Activated T-helper 1 cell treated with anti-CD3 and anti-CD28 coated beads, Interleukin-12 subunit alpha, Interleukin-12 subunit beta, Interleukin-2, Interleukin-4 antibody, amounts not matched to agents 30 ng/mL and 10 ng/mL and 1 ng/mL, durations not matched to agents 14 hours and 24 hours and 36 hours (primary cell): ENCODE data around the gene MAX. TPM values are rescaled to one million over a fixed set of nuclear protein-coding genes. Genes with fewer than 3 reads are reported as not detected.

Experiments
- DNase-seq: peaks from one replicate; pipeline ENCODE4 v3.0.0; 2021; ENCODE audit warnings: low spot score
- H3K27ac Mint-ChIP-seq: one replicate; pipeline ENCODE4 v1.8.0; 2021; ENCODE audit warnings: mild to moderate bottlenecking, mixed read lengths
- H3K27me3 Mint-ChIP-seq: one replicate; pipeline ENCODE4 v1.8.0; 2022; ENCODE audit warnings: mild to moderate bottlenecking, moderate library complexity, mixed read lengths; ENCODE audit not compliant: insufficient read depth
- H3K36me3 Mint-ChIP-seq: one replicate; pipeline ENCODE4 v1.8.0; 2021; ENCODE audit warnings: low read depth, mixed read lengths
- H3K4me1 Mint-ChIP-seq: one replicate; pipeline ENCODE4 v1.8.0; 2021; ENCODE audit warnings: low read depth, mixed read lengths
- H3K4me3 Mint-ChIP-seq: one replicate; pipeline ENCODE4 v1.8.0; 2021; ENCODE audit warnings: mild to moderate bottlenecking, moderate library complexity, mixed read lengths
- H3K9me3 Mint-ChIP-seq: one replicate; pipeline ENCODE4 v1.8.0; 2021; ENCODE audit warnings: mixed read lengths
- intact Hi-C: fragments of 100-400 bp; cut with micrococcal nuclease; formaldehyde crosslinking; loops from one replicate; pipeline ENCODE4 v1.15.1; 2024
- total RNA-seq: library from RNA; stranded (reverse); gene quantifications from 2 replicates; pipeline ENCODE4 v1.2.3, GENCODE V29; 2022

The MAX gene
- total RNA-seq, 1 donor from 2014 or later, result 135 TPM

GRCh38 chr14:65128096-65128495, 25.8 kb upstream of the MAX start:
- Mint-ChIP-seq H3K4me3 (no peak overlapping the region), H3K36me3 (no peaks in the 10 kb centered on the region), H3K27me3 (peaks cover 16% of the 10 kb centered on the region), H3K4me1 (no peaks in the 10 kb centered on the region), H3K9me3 (no peaks in the 10 kb centered on the region), H3K27ac (no peak overlapping the region)
- DNase-seq, result no peak
- intact Hi-C loops, result no loop called here

DNA sequence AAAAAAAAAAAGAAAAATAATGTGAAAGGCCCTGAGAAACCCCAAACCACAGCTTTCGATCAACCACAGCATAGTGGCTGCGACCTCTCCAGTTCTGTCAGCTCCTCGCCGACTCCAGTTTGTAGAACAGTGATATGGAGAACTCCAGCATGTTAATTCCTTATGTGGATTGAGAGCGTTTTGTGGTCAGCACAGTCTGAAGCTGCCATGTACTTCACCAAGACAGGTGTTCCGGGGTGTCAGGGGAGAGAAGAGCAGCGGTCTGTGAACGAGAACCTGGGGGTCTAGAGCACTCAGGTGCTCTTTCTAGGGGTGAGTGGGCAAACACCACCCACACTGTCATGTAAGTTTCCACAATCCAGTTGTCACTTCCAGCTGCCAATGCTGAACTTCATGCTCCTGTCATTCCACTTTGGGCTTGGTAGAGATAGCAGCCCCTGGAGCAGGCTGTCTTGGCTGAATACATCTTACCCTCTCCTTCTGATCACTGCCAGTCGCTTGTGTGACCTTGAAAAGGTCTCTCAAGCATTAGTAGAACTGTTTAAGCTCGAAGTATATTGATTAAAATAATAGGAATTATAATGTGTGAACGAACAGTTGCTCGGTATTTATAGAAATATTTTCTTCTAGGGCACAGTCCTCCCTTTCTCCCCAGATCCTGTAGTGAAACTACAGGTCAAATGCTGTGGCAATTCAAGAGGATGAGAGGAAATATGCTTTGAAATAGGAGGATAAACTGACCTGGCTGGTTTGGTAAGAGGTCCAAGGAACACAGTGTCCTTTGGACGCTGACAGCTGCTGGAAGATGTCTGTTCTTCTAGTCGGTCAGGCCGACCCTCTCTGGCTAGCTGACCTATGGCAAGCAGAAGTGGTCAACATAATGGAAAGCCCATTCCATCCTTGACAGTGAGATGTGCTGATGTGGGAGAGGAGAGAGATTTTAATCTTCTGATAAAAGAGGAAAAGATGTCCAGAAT, 15.7 kb upstream of the MAX start:
- Mint-ChIP-seq H3K27ac (no peak overlapping the region), H3K9me3 (no peaks in the 10 kb centered on the region), H3K4me3 (no peak overlapping the region), H3K36me3 (peaks cover 2% of the 10 kb centered on the region), H3K4me1 (peaks cover 6% of the 10 kb centered on the region), H3K27me3 (peaks cover 11% of the 10 kb centered on the region)
- intact Hi-C loops, result no loop called here
- DNase-seq, result no peak

GRCh38 chr14:65115615-65116014, 13.3 kb upstream of the MAX start:
- no peaks in the 10 kb centered on the region for H3K36me3 Mint-ChIP-seq

DNA sequence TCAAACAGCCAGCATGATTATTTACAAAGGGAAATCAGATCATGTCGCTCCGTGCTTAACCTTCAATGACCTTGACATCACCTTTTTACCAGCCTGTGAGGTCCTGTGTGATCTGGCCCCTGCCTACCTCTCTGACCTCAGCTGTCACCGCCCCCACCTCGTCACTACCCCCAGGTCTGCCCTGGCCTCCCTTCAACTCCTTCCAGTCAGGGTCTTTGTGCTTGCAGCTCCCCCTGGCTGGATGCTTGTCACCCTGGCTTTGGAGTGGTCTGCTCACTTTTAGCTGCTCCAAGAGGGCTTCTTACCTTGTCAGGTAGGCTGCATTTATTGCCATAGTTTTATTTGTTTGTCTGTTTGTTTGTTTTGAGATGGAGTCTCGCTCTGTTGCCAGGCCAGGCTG, 8.2 kb upstream of the MAX start:
- Mint-ChIP-seq H3K4me3 (no peak overlapping the region), H3K27ac (no peak overlapping the region), H3K36me3 (no peaks in the 10 kb centered on the region), H3K4me1 (no peaks in the 10 kb centered on the region), H3K27me3 (no peaks in the 10 kb centered on the region), H3K9me3 (no peaks in the 10 kb centered on the region)
- intact Hi-C loops, result no loop called here
- DNase-seq, result no peak

More at GRCh38 chr14:65115615-65116014, 13.3 kb upstream of the MAX start:
- Mint-ChIP-seq H3K4me1 (peaks cover 6% of the 10 kb centered on the region), H3K9me3 (no peaks in the 10 kb centered on the region), H3K4me3 (no peak overlapping the region), H3K27ac (no peak overlapping the region), H3K27me3 (peaks cover 6% of the 10 kb centered on the region)
- no peak for DNase-seq
- intact Hi-C loops, result no loop called here

DNA sequence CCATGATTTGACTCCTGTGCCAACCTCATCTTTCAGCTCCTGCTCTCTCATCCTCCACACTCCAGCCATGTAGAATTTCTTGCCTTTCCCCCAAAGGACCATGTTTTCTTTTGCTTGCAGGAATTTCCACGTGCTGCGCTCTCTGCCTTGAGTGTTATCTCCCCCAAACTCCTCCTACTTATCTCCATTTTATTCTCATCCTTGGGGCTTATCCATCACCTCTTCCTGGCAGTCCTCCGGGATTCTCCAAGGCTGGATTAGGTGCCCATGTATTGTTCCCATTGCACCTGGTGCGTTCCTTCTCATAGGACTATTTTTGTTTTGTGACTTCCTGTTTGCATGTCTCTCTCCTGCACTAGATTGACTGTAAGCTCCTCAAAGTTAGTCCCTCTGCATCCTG, 7.0 kb upstream of the MAX start:
- Mint-ChIP-seq H3K4me1 (no peaks in the 10 kb centered on the region), H3K27me3 (peaks cover 6% of the 10 kb centered on the region), H3K4me3 (no peak overlapping the region), H3K27ac (no peak overlapping the region), H3K36me3 (no peaks in the 10 kb centered on the region), H3K9me3 (no peaks in the 10 kb centered on the region)
- intact Hi-C loops, result no loop called here
- no peak for DNase-seq

GRCh38 chr14:65107200-65107599, 4.9 kb upstream of the MAX start:
- Mint-ChIP-seq H3K36me3 (peaks cover 2% of the 10 kb centered on the region), H3K4me3 (no peak overlapping the region), H3K27me3 (peaks cover 6% of the 10 kb centered on the region), H3K4me1 (peaks cover 7% of the 10 kb centered on the region), H3K9me3 (no peaks in the 10 kb centered on the region), H3K27ac (no peak overlapping the region)
- DNase-seq, result no peak
- intact Hi-C loops, result no loop called here

DNA sequence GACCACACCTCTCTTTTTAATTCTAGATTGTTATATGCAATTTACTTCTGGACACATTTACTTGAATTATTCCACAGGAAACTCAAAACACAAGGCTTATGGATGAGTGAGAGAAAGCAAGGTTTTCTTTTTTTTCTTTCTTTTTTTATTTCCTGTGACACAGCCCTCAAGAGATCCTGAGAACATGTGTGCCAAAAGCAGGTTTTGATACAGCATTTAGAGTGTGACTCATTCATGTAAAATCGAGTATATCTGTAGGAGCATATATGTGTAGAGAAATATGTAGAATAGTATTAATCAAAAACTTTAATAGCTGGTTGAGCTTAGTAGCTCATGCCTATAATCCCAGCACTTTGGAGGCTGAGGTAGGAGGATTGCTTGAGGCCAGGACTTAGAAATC, 4.4 kb upstream of the MAX start:
- DNase-seq, result no peak
- intact Hi-C loops, result no loop called here
- Mint-ChIP-seq H3K27ac (no peak overlapping the region), H3K27me3 (peaks cover 6% of the 10 kb centered on the region), H3K9me3 (no peaks in the 10 kb centered on the region), H3K4me3 (no peak overlapping the region), H3K36me3 (peaks cover 3% of the 10 kb centered on the region), H3K4me1 (peaks cover 7% of the 10 kb centered on the region)

DNA sequence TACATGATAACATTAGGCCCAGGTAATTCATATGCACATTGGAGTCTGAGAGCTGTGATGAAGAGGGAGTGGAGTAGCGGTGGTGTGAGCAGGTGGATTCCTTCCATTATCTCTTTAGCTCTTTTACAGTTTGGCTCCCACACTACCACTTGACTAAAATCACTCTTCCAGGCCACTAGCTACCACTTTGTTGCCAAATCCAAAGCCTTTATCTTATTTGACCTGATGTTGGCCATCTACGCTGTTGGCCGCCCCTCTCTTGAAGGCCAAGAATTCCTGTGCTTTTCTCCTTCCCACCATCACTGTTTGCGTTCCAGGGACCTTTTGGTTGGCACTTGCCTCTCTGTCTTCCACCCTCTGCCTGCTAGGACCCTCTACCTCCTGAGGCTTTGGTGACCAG, 4.0 kb upstream of the MAX start:
- peaks cover 3% of the 10 kb centered on the region for H3K36me3 Mint-ChIP-seq
- H3K27ac Mint-ChIP-seq, result no peak overlapping the region
- no peak for DNase-seq
- intact Hi-C loops, result no loop called here
- H3K9me3 Mint-ChIP-seq, result no peaks in the 10 kb centered on the region
- H3K27me3 Mint-ChIP-seq, result peaks cover 6% of the 10 kb centered on the region
- no peak overlapping the region for H3K4me3 Mint-ChIP-seq
- peaks cover 7% of the 10 kb centered on the region for H3K4me1 Mint-ChIP-seq

DNA sequence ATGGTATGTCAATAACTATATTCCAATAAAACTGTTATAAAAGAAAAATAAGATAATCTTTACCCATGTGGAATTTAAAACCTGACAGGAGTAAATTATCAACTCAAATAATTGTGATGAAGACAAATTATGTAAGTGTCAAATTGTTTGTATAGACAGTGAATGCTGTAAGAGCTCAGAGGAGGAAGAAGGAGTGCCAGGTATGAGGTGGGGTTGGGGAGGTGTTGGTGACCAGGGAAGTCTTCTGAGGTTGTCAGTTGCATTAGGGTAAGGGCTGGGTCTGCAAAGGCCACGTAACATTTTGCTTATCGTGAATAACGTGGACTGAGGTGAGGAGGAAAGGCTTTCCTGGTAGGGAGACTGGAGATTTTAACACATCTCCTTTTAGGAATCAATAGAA, 2.5 kb upstream of the MAX start:
- no peak overlapping the region for H3K4me3 Mint-ChIP-seq
- DNase-seq, result no peak
- no peaks in the 10 kb centered on the region for H3K9me3 Mint-ChIP-seq
- peaks cover 18% of the 10 kb centered on the region for H3K4me1 Mint-ChIP-seq
- H3K27me3 Mint-ChIP-seq, result peaks cover 6% of the 10 kb centered on the region
- peaks cover 9% of the 10 kb centered on the region for H3K36me3 Mint-ChIP-seq
- intact Hi-C loops, result loop anchor here (5.0 kb wide), 6 partner anchors 177 to 1403 kb away; partner anchors contain the start of genes GPHN, ZBTB1 and ZBTB25
- no peak overlapping the region for H3K27ac Mint-ChIP-seq

DNA sequence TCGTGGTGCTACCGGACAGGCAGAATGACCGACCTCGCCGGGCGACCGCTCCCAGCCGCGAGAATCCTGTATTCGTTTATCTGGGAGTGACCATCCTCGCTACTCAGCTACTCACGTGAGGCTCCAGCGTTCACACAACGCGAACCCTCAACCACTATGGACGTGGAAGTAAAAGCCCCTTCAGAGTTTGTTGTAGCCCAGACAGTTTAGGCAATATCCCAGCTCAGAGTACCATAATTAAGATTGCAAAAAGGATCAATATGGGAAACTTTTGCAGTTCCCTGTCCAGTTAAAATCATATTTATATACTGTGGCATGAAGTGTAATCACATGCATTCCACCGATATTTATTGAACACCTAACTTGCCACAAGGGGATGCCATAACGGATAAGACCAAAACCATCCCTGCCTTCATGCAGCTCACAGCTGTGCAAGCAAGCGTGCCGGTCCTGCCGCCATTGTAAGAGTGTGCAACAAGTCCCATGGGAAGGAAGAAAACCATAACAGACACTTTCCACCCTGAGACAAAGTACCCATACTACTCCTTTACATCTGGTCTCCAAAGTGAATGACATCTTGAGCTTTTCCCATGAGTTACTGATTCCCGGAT, 938 bp upstream of the MAX start:
- Mint-ChIP-seq H3K27ac (no peak overlapping the region), H3K36me3 (peaks cover 13% of the 10 kb centered on the region), H3K4me3 (peak overlapping the region; percentile 88), H3K4me1 (peaks cover 29% of the 10 kb centered on the region), H3K9me3 (no peaks in the 10 kb centered on the region), H3K27me3 (peaks cover 6% of the 10 kb centered on the region)
- intact Hi-C loops, result loop anchor here (2.0 to 5.0 kb wide), 9 partner anchors 62 to 1404 kb away; partner anchors contain the start of genes GPHN, MTHFD1, ZBTB1 and ZBTB25
- DNase-seq, result no peak

- peaks cover 6% of the 10 kb centered on the region for H3K27me3 Mint-ChIP-seq
- DNase-seq, result peak; percentile 10
- H3K27ac Mint-ChIP-seq, result peak overlapping the region; percentile 95
- intact Hi-C loops, result loop anchor here (1.0 to 5.0 kb wide), 12 partner anchors 63 to 1405 kb away; partner anchors contain the start of genes CHURC1, GPHN, MTHFD1 and ZBTB1
- H3K4me1 Mint-ChIP-seq, result peaks cover 40% of the 10 kb centered on the region
- peaks cover 15% of the 10 kb centered on the region for H3K36me3 Mint-ChIP-seq
- no peaks in the 10 kb centered on the region for H3K9me3 Mint-ChIP-seq
- H3K4me3 Mint-ChIP-seq, result peak overlapping the region; percentile 95
Observed at GRCh38 chr14:65101631-65102440, 481 bp downstream of the MAX start.

GRCh38 chr14:65100922-65101541, 1.3 kb downstream of the MAX start:
- H3K9me3 Mint-ChIP-seq, result no peaks in the 10 kb centered on the region
- no peak for DNase-seq
- peak overlapping the region; percentile 91 for H3K27ac Mint-ChIP-seq
- H3K4me1 Mint-ChIP-seq, result peaks cover 48% of the 10 kb centered on the region
- intact Hi-C loops, result loop anchor here (5.0 kb wide), 6 partner anchors 174 to 1406 kb away; partner anchors contain the start of genes GPHN, ZBTB1 and ZBTB25
- peak overlapping the region; percentile 95 for H3K4me3 Mint-ChIP-seq
- peaks cover 22% of the 10 kb centered on the region for H3K36me3 Mint-ChIP-seq
- peaks cover 6% of the 10 kb centered on the region for H3K27me3 Mint-ChIP-seq
